HG03469 (cell line): ENCODE results near the gene URB2.

ENCODE experiments used
- ATAC-seq: cut with Tn5 transposase; IDR thresholded peaks from one replicate; pipeline ENCODE4 v1.9.1; 2021; ENCODE audit warnings: mild to moderate bottlenecking, moderate library complexity, moderate number of reproducible peaks; ENCODE audit not compliant: unreplicated experiment

URB2 gene

DNA sequence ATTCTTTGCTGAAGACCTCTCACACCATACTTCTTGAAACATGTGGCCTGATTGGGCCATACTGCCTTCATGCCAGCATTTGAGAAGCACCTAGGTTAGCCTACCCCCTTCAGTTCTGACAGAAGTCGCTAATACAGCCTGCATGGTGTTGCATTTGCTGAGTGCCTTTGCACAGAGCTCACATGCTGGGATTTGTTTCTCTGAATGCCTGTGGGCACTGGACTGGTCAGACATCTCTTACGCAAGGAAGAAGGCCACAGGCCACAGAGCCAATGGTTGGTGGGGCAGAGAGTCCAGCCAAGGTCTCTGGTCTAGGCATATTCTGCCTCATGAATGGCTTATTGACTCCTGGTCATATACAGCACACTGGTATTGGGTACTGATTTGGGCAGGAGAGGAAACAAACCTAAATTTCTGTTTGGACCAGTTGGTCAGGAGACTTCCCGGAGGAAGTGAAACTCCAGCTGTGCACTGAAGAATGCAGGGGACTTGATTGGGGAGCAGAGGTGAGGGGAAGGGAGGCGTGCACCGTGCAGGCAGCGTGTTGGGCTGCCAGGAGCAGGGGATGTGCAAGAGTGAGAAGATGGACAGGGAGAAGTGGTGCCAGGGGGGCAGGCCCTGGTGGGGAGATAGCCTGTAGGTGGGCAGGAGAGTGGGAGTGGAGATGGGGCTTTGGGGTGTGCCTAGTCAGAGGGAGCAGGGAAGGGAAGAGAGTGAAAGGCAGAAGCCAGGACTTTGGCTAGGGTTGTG, 18.1 kb downstream of the URB2 start:
- ATAC-seq = no peak

DNA sequence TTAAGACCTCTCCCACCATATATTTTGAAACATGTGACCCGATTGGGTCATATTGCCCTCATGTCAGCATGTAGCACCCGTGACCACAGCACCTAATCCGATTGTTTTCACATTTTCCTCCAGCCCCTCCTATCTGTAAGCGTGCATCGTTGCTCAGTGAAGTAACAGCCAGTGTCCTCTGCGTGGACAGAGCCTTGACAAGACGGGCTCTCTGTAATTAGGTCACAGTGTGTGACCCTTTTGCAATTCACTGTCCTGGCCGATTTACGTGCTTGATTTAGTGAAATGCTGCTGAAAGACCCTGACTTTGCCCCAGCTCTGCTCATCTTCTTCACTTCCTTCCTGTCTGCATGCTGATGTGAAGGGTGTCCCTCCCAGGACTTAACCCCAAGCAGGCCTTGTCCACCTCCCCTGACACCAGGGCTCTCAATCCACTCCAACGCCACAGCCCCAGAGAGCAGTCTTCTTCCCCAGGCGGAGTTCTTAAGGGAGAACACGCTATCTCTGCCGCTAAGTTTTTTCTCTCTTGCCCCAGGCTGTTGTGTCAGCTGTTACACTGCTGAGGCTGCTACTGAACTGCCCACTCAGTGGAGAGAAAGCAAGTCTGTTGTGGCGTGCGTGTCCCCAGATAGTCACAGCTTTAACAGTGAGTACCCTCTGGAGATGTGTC, 19.4 kb downstream of the URB2 start:
- ATAC-seq = no peak

DNA sequence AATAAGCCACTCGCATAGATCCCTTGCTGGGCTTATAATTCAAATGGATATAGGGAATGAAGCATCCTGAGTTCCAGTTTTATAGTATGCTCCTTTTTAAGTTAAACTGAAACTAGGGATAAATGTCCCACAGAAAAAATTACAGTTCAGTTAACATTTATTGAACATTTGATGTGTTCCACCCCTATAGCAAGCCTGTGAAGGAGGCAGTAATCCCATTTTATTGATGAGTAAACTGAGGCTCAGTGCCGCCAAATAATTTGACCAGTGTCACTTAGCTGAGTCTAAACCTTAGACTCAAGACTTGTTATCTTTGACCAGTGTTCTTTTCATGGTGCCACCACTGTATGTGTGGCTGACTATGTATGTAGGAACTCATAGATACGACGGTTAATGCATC, 22.4 kb downstream of the URB2 start:
- ATAC-seq = no peak

DNA sequence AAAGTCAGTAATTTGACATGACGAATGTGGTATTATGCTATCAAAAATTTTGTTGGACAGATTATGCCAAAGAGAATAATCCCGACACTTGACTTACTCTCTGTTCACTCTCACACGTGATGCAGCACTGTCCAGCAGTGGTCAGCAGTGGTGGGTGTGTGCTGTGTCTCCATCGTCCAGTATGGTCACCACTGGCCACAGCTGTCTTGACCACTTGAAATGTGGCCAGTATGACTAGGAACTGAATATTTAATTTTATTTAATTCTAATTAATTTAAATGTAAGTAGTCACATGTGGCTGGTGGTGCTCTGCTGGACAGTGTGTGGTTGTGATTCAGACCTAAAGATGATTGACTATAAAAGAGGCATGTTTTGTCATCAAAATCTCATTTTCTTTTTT, 24.0 kb downstream of the URB2 start:
- no peak for ATAC-seq

DNA sequence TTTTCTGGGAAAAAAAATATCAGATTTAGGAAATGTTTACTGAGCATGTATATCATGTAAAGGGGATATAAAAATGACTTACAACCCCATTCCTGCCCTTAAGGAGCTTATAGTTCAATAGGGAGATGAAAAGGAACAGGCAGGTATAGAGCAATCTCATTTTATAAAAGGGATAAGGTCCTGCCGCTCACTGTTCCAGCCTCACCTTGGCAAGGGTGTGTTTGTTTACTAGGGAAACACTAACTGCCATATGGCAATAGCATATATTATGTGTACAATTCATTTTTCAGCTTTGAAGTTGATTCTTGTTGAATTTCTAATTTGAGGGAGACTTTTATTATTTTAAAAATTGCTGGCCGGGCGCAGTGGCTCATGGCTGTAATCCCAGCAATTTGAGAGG, 25.5 kb downstream of the URB2 start:
- ATAC-seq = no peak

DNA sequence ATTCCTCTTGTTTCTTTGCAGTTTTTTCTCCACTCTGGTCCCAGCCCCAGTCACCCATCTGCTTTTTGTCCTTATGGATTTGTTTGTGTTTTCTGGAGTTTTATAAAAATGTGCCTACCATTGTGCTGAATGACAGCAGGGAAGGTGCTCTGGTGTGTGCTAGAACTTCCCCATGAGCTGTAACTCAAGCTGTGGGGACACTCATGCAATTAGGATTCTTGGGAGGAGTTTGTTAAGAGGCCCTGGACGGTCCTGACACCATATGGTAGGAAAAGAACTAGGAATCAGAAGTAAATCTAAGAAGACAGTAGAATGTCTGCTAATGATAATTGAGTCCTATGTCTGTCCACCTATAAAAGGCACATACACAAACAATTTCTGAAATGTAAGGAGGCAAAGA, 27.4 kb downstream of the URB2 start:
- no peak for ATAC-seq

DNA sequence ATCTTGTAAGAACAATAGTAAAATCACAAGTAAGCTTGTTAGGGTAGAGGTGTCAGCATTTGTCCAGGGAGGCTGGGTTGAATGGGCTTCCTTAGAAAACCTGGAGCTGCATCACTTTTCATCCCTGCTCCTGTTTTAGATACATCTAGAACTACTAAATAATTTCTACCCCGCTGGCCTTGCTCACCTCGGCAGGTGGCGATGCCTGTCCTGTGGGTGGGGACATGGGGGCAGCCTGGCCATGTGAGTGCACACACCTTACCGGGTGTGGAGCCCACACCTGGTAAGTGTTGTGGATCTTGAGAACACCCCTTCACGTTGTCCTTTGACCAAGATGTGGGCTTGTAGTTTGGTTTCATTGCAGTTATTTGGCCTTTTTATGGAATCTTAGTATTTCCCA, 29.7 kb downstream of the URB2 start:
- ATAC-seq = no peak

DNA sequence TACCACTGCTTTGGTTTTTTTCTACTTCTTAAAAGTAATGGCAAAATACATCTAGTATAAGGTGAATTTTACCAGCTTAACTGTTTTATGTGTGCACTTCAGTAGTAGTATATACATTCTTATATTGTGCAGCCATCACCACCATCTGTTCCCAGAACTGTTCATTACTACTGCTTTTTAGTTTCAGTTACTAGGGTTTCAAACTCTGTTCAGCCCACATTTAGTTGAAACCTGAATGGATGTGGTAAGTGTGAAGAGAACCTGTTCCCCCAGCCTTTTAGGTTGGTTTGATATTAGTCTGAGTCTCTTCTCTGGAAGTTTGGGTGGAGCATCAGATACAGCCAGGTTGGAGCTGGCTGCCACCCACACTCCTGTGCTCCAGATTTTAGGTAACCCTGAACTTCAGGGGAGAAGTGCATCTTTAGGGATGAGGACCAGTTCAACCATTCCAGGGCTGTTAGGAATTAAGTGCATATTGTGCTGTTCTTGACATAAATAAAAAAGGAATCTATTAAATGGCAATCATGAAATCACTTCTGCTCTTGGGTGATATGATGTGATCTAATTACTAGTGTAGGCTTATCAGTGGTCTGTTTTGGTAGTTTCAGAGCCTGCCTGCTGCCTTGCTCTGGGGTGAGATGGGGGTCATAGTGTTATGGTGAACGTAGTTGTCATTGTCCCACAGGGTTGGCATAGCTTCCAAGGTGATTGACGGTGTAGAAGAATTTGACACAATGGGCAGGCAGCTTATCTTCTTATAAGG, 32.1 kb downstream of the URB2 start:
- ATAC-seq = no peak

DNA sequence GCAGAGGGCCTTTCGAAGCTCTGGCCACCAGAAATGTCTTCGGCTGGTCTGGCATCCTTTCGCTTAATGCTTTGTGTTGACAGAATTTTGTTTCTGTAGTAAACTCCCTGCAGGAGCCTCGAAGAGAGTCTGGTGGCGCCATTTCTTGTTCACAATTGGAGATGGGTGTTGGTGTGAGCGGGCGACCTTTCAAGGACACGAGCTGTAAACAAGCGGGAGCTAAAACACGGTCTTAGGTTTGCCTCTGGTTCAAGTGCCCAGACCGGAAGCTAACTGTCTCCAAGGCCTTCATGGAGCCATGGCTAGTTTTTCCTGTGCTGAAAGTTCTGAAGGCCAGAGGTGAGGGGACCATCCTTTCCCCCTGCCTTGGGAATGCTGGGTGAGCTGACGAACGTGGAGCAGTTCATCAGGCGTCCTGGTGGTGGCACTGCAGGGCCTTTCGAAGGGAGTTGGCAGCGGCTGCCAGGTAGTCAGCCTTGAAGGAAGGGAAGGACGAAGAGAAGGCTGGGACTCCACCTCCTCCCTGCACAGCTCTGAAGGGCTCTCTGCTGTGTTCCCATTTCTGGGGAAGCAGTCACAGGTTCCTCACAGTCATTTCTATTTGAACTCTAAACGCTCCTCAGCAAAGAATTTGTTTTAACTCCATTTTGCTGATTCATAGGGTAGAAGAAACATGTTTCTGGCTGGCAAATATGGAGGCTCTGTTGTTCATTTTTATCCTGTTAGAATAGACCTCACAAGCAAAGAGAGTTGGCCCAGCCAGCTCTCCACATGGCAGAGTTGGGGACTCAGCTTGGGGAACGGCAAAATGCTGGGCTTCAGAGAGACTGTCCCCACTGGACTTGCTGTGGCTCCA, 35.2 kb downstream of the URB2 start:
- peak; percentile 47 for ATAC-seq

DNA sequence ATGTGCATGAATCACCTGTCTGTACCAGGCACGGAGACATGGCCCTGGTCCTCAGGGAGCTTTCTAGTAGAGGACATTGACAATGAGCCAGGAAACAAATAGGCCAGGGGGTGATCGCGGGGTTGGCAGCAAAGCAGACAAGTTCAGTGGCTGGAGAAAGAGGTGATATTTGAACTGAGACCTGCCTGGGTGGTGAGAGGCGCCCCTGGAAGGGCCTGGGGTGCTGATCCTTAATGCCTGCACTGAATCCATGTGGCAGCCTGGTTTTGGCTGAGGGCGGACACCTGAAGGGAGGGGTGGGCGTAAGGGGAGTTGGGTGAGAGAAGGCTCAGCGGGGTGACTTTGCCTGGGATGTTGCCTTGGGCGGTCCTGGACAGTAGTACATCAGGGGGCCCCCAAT, 35.9 kb downstream of the URB2 start:
- ATAC-seq = no peak

DNA sequence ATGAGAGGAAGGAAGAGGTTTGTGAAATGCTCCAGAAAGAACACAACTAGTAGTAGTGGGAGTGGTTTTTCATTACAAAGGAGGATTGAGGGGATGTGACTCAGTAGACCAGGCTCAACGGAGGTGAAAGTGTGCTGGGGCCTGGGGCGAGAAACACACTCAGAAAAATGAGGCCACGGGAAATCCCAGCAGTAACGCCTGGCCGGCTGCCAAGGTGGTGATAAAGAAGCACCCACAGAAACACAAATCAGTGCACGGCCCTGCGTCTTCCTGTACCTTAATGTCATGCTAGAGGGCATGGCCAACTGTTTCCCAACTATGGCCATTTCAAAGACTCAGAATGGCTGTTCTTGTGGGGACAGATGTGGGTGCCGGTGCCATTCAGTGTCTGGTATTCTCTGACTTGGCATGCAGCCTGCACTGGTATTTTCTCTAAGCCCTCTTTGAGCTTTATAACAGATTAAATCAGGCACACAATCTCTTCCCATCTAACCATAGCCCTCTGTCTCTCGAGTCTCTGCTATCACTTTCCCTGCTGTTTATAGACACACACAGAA, 38.2 kb downstream of the URB2 start:
- no peak for ATAC-seq

DNA sequence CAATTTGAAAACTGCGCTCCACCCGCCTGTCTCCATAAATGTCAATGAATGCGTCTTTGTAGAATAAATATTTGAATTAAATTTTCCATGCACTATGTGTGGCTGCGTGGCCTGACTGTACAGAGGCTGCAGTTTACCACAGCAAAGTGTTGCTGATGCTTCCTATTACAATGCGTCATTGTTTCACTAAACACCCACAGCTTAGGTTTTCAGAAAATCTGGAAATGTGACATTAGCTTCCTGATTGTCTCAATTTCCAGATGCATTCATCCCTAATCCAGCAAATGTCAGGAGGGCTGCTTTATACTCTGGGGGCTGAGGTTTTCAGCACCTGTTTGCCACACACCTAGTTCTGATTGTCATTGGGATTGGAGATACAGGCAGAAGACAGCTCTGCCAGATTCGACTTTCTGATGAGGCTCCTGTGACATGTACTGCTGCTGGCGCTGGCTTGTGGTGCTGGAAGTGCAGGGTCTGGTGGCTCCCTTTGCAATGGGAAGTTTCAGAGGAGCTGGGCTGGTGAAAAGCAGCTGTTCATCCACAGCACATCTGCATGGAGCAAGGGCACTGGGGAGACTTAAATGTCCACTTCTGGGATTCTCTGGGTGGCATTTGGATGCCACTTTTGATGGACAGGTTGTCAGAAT, 40.0 kb downstream of the URB2 start:
- no peak for ATAC-seq

DNA sequence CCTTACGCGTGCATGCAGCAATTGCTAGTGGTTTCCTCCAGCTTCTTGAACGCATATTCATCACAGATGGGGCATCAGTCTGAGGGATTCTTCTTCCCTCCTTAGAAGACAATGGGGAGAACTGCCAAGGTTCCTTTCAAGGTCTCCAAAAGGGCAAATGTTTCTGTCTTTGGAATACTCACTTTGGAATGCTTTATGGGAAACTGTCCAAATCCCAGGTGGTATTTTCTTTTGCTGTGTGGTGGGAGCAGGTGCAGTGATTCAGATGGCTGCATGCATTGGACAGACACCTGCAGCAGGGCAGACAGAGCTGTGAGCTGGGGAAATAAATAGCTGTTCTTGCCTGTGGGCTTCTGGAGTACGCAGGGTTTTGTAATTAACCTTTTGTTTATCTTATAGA, 40.5 kb downstream of the URB2 start:
- no peak for ATAC-seq

DNA sequence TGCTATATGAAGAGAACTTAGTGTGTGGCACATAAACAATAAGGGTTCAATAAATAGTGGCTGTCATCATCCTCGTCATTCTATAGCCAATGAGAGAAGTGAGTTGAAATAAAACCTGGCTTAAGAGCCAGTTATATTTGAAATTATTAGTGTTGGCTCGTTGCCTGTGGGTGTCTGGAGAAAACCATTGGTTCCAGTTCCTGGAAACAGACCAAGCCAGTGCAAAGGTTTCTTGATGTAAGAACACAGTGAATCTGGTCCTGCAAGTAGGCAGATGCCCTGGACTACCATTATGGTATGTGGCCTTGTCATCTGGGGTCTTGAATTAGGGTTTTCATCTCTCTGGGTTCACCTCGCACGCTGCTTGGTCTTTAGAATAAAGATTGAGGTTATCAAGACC, 43.3 kb downstream of the URB2 start:
- no peak for ATAC-seq

DNA sequence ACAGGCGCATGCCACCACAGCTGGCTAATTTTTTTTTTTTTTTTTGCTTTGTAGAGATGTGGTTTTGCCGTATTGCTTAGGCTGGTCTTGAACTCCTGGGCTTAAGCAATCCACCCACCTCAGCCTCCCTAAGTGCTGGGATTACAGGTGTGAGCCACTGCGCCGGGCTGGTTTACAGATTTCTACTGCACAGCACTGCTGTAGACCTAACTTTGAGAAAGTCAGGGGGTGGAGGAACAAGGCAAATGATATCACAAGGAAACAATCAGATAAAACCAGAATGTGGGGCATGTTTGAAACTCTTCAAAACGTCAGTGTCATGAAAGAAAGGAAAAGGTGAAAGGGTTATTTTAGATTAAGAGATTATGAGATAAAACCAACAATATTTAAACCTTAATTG, 45.3 kb downstream of the URB2 start:
- no peak for ATAC-seq

DNA sequence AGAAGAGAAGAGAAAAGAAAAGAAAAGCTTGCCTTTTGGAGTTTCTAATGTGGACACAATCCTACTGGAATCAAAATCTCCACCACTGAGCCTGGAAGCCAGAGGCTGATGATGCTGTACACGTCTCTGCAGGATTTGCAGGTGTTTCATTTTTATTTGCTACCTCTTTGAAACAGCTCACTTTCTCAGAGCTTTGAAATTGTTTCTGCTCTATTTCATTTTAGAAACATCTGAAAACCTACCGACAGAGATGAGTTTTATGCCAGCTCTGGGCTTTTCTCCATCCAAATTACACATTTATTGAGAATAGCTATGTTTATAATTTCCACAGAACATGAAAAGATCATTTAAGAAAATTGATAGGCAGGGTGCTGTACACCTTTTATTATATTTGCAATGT, 46.2 kb downstream of the URB2 start:
- no peak for ATAC-seq

DNA sequence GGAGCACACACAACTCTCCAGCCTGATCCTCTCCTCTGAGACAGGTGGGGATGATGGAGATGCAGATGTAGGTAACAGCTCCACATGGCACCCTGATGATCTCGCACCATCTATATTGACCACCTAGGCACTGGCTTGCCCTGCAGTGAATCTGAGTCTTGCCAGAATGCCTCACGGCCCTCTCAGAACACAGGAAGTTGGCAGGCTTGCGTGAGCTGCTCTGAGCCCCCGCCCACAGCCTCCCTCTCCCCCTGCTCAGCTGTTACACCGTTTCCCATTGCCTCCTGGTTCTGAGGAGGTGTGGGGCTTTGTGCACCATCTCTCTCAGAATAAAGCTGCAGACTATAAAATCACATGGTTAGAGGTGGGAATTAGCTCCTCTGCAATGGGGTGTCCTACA, 48.0 kb downstream of the URB2 start:
- ATAC-seq = no peak

DNA sequence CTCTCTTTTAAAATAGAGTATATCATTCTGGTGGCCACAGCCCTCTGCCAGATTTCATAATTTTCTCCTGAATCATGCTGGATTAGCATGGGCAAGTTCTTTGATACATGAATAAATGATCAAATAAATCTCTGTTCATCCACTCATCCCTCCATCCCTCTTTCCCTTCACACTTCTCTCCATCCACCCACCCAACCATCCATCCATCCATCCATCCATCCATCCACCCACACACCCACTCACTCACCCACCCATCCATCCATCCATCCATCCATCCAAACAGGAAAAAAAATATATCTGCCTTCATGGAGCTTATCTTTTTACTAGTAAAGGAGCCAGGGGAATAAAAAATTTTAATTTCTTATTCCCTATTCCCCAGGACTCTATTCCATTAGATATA, 49.3 kb downstream of the URB2 start:
- ATAC-seq = no peak

DNA sequence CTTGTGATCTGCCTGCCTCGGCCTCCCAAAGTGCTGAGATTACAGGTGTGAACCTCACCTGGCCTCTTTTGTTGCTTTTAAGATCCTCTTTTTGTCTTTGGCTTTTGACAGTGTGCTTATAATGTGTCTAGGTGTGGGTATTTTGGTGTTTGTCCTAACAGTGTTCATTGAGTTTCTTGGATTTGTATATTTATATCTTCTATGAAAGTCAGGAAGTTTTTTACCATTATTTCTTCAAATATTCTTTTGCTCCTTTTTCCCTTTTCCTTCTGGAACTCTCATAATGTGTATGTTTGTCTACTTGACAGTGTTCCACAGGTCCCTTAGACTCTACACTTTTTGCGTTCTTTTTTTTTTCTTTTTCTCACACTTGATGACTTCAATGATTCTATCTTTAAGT, 59.1 kb downstream of the URB2 start:
- no peak for ATAC-seq

DNA sequence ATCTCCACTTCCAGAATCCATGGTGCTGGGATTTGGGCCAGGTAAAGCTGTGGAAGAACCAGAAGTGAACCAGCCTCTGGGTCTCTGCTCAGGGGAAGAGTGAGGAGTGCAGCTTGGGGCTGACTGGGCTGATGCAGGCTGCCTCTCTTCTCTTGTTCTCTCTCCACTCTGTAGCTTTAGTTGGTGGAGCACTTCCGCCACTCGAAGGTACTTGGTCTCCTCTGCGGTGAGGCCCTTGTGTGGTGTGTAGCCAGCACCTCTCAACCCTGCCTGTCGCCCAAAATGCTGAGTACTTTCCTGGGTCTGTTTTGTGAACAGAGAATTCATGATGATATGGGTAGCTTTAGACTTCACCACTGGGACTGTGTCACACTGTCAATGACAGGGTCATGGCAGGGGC, 63.2 kb downstream of the URB2 start:
- ATAC-seq = no peak
